Activated T-cell treated with anti-CD3 and anti-CD28 coated beads for 24 hours (primary cell): ENCODE results near the gene ITSN1.
"Not testable (repeated sequence)": the region's sequence is repeated elsewhere in the genome, so short reads cannot be mapped to it uniquely, and the experiment has no call there.

Experiments
- DNase-seq: peaks from one replicate; pipeline ENCODE4 v3.0.0-alpha.2; 2020; ENCODE audit warnings: low read depth

The ITSN1 gene

DNA sequence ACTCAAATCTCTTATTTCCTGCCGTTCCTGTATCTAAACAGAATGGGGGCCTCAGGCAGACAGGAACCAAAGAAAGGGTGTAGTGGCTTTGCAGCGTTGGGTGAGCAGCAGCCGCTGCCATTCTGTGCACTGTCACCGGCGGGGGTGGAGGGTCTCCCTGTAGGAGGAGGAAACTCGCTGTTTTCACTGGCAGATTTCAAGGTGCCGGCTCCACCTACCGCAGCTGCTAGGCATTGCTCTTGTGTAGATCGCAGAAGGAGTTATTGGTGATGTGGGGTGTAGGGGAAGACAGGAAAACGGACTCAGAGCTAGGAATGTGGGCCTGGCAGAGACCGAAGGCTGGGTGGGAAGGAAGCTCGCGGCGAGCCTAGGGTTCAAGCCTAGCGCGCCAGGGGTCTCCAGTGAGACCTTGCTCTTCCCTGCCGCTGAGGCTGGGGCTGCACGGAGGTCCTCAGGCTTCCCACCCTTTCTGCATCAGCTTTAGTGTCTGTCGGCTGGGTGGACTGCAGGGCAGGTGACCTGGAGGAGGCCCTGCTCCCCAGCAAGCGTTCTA is 252.5 kb downstream of the ITSN1 start:
- DNase-seq, result peak; percentile 62

GRCh38 chr21:33895356-33895755 is 253.1 kb downstream of the ITSN1 start:
- DNase-seq, result no peak

DNA sequence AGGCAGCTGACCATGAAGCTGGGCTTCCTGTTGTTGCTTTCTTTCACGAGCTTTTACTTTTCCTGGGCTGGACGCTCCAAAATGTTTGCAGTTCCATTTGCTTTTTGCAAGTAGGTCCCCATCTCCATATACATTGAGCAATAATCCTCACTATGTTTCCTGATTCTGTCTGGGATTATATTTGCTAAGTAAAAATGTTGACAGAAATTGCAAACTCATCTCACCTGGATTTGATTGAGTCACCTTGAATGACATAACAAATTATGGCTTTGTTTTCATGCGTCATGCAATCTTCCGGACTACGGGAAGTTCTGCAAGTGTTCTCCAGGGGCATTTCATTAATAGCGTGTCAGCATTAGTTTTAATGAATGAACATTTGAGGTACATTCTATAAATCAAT is 254.4 kb downstream of the ITSN1 start:
- no peak for DNase-seq

DNA sequence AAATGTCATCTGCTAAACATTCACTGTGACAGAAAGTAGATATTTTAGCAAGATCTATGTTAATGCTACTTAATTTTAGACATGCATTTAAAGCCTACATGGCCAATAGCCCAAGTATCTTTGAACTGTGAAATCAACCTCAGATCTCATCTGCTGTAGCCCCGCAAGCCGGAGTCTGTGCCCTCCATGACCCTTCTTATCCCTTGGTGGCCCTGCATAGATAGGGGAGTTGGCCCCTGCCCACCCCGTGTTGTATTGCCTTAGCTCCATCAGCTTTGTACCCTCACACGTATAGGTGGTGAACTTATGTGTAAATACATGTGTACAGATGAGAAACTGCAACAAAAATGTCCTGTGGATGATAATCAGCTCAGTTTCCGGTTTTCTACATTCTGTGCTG is 254.8 kb downstream of the ITSN1 start:
- no peak for DNase-seq

DNA sequence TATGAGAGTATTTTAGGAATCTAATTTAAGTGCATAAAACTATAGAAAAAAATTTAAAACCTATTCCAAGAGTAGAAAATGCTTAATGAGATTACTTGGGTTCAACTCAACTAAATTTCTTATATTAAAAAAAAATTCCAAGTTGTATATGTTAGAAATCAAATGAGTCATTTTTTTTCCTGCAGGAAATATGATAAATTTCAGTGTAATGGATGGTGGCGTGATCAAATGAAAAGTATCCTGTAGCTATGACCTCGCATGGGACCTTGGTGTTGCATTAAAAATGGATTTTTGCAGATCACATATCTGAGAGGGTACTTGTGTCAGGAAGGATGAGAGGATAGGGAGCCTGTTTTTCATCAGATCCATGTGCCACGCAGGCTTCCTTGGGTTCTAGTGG is 255.4 kb downstream of the ITSN1 start:
- DNase-seq, result no peak

- no peak for DNase-seq
Observed at GRCh38 chr21:33898586-33898985, 256.3 kb downstream of the ITSN1 start.

DNA sequence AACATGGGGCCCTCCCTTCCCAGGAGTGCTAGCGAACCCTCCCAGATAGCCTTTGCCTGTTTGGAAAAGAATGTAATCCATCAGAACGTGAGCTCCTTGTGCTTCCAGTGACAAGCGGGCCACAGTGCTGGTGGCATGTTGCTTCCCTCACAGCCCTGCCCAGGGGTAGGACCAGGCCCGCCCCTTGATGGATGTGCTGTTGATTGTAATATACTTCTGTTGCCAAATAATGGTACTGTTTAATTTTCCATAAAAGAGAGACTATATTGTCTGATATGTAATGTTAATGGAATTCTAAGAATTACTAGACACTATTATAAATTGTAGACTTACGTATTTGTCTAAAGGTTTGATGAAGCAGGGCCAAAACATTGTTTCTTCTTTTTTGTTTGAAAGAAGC is 256.9 kb downstream of the ITSN1 start:
- DNase-seq, result no peak

- DNase-seq, result no peak
Observed at GRCh38 chr21:33901412-33902288, 259.3 kb downstream of the ITSN1 start.

DNA sequence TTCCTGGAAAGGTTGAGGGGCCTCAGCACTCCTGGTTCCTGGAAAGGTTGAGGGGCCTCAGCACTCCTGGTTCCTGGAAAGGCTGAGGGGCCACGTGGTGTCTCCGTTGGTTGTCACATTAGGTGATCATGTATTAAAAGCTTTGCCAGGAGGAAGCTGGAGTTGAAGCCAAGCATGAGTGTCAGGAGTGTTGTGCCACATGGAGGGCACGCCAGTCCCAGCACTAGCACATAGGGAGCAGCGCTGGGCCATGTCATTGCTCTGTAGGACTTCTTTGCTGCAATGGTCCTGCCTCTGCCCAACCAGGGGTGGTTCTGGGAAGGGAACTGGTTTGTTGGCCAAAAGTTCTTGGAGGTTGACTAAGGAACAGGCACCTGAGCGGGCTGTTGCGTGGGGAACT is 260.0 kb downstream of the ITSN1 start:
- no peak for DNase-seq

GRCh38 chr21:33904041-33904440 is 261.7 kb downstream of the ITSN1 start:
- no peak for DNase-seq

- peak; percentile 28 for DNase-seq
Observed at GRCh38 chr21:33908760-33909159, 266.5 kb downstream of the ITSN1 start.

- DNase-seq, result no peak
Observed at GRCh38 chr21:33909756-33910155, 267.5 kb downstream of the ITSN1 start.

DNA sequence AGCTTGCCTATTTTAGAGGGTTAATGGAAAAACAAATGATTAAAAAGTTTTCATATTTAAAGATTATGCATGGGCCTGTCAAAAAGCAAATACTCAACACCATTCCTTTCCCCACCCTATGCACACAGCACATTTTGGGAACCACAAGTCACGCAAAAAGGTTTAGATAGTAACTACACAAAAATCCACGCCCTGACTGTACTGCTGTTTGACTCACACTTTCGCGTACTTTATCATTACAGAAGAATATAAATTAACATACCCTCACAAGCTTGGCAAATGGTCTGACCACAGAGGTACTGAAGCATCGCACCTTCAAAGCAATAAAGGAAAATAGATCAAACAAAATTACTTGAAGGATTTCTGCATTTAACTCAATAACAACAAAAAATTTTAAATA is 271.9 kb downstream of the ITSN1 start:
- DNase-seq, result no peak

DNA sequence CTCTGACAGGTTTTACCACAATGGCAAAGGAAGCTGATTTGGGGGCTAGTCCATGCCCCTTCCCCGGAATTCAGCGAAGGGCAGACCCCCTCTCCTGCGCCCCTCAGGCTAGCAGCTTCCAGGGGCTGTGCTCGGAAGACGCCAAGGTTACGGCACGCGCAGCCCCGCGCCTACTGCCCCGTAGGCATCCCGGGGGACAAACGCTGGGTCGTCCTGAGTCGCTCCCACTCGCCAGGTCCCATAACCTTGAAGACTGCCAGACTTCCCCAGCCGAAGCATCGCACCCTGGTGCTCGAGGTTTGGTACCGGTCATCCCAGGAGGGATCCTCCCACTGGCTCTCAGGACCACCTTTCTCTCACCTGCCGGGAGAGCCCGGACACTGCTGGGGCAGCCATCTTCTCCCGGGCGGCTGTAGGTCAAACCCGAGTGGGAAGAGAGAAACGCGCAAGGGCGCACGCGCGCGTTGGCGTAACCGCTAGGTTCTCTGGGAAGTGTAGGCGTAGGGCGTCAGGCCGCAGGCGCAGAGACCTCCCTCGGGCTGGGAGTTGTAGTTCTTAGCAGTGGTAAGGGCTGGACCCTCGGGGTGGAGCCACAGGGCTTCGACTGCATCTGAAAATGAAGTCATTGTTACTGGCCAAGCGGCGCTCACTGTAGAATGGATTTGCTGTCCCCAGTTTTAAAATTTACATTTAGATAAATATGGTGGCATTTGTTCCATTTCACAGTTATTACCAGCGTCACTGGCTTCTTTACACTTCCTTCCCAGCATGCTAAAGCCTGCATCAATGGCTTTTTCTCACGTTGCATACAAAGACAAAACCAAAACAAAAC is 273.3 kb downstream of the ITSN1 start, which contains the start of gene ATP5PO:
TSS of gene ATP5PO (minus strand) at position 437 of the 832 bp plus-strand sequence. CDS start at position 396, 41 bp downstream.
- DNase-seq, result peak; percentile 95

DNA sequence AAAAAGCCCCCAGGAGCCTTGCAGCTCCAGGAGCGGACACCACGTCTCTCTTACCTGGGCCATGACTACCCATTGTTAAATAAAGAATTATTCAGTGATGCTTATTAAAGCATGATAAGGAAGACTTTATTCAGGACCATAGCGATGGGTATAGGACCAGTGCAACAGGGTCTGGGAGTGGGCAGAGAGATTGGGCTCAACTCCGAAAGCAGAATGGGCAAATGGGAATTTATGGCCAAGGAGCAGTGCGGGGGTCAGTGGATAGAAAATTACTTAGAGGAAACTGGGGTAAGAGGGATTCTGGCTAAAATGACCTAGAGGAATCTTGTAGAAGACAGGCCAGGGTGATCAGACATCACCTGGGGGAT is 273.9 kb downstream of the ITSN1 start:
- no peak for DNase-seq

DNA sequence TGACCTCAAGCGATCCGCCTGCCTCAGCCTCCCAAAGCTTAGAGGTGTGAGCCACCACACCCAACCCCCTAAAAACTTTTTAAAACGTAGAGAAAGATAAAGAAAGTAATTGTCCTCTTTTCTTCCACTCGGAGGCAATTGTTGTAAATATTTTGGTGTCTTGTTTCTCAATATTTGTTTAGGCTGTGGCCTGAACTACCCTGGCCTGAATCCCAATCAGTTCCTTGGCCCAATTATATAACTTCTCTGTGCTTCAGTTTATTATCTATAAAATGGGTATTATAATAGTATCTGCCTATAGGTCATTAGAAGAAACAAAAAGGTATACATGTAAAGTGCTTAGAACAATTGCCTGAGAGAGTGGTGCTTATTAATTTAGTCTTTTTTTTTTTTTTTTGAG is 275.1 kb downstream of the ITSN1 start:
- no peak for DNase-seq

- peak; percentile 82 for DNase-seq
Observed at GRCh38 chr21:33924079-33924765, 281.9 kb downstream of the ITSN1 start.

DNA sequence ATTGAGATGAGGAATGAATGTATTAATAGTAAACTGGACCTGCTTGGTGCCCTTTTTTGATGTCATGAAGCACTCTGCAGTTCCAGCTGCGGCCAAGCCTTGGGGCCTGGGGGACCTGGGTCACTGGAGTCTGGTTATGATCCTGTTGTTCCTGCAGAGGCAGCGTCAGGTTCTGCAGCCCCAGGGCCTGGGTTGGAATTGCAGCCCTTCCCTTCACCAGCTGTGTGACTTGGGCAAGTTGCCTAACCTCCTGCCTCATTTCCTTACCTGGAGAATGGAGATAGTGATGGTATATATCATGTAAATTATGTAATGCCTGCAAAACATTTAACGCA is 282.4 kb downstream of the ITSN1 start:
- no peak for DNase-seq

DNA sequence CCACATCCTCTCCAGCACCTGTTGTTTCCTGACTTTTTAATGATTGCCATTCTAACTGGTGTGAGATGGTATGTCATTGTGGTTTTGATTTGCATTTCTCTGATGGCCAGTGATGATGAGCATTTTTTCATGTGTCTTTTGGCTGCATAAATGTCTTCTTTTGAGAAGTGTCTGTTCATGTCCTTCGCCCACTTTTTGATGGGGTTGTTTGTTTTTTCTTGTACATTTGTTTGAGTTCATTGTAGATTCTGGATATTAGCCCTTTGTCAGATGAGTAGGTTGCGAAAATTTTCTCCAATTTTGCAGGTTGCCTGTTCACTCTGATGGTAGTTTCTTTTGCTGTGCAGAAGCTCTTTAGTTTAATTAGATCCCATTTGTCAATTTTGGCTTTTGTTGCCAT is 283.9 kb downstream of the ITSN1 start:
- not testable (repeated sequence) for DNase-seq

DNA sequence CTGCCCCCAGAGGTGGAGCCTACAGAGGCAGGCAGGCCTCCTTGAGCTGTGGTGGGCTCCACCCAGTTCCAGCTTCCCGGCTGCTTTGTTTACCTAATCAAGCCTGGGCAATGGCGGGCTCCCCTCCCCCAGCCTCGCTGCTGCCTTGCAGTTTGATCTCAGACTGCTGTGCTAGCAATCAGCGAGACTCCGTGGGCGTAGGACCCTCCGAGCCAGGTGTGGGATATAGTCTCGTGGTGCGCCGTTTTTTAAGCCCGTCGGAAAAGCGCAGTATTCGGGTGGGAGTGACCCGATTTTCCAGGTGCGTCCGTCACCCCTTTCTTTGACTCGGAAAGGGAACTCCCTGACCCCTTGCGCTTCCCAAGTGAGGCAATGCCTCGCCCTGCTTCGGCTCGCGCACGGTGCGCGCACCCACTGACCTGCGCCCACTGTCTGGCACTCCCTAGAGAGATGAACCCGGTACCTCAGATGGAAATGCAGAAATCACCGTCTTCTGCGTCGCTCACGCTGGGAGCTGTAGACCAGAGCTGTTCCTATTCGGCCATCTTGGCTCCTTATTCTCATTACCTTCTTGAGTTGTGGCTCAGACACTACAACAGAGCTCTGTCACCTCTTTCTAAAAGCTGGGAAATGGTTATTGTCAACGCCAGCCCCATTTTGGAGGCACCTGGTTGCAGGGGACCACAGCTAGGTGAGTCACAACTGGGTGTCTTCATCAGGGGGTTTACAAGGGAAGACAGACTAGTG is 288.9 kb downstream of the ITSN1 start:
- peak; percentile 56 for DNase-seq

DNA sequence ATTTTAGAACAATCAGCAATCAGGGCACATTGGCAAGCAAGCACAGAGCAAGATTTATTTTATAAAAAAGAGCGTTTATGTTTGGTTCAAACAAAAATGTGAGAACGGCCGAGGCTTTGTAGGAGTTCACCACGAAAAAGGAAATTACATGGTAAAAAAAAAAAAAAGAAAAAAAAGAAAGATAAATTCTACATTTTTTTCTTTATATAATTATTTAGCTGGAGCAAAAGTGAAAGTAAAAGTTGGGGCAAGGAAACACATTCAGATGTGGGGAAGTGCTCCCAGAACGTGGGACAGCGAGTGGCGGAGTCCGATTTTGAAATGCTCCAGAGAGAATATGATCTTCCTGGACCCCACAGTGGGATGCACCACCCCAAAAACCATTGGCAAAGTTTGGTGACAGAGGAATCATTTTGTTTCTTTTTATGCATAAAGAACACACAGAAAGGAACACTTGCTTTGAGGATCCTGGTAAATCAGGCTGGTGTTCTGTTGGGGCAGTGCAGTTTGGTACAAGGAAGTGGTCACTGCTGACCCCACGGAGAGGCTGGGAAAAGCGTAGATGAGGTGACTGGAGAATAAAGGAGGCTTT is 289.6 kb downstream of the ITSN1 start:
- DNase-seq, result no peak
